HG03108 (cell line): ENCODE measurements around the gene PLA2G4D.

ENCODE experiments used
- ATAC-seq: cut with Tn5 transposase; IDR thresholded peaks from one replicate; pipeline ENCODE4 v1.9.1; 2021; ENCODE audit warnings: moderate library complexity; ENCODE audit not compliant: unreplicated experiment

The PLA2G4D gene

GRCh38 chr15:42058791-42059190 lies 35.6 kb downstream of the PLA2G4D start:
- no peak for ATAC-seq

DNA sequence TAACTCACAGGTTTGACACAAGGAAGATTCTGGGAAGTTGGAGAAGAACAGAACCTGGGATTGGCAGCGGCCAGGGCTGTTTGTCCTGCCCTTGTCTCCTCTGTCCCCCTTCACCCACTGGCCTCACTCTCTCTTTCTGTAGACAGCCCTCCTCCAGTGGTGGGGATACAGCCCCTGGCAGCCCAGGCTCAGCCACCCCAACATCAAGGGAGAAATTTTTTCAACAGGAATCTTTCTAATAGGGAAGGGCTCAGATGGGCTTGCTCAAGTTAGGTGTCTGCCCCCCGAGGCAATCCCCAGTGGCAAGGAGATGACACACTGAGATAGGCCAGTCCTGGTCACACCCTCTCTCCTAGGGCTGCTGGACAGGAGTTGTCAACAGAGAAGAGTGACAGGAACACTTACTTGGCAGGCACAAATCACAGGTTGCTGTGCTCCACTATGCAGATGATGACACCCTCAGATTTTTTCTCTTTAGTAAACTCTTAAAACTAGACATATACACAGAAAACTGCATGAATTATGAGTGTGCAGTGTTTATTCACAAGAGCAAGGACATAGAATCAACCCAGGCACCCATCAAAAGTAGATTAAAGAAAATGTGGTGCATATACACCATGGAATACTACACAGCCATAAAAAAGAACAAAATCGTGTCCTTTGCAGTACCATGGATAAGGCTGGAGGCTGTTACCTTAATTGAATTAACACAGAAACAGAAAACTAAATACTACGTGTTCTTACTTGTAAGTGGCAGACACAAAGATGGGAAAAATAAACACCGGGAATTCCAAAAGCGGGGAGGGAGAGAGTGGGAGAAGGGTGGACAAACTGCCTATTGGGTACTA lies 36.3 kb downstream of the PLA2G4D start:
- no peak for ATAC-seq

DNA sequence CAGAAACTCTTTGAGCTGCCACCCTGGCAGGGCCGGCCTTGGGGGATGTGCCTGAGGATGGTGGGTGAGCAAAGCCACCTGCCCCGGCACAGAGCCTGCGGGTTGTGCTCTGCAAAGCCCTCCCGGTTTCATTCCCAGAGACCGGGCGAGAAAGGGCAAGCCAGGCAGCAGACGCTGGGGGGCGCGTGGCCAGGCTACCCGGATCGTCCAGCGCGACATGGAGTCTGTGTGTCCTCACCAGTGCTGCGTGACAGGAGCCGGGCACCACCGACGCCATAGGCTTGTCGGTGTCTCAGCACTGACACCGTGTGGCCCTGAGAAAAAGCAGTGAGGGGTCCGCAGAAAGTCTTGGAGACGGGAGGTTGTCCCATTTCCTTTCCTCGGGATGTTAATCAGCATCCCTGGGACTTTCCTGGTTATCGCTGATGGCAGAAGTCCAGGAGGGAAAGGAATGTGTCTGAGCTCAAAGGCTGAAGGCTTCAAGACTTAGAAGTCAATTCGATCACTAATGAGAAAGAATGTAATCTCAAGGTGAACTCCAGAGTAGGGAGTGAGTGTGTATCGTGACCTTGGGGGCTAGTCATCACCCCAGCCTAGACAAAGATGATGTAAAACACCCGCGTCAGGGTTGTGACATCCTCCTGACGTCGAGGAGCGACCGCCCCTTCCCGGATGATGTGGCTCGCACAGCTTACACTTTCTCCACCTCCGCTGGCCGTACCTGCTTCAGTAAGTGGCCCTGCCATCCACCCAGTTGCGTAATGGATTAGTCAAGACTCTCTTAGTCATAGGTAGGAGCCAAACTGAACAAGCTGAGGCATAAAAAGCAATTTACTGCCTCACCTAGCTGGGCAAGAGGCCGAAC lies 37.2 kb downstream of the PLA2G4D start:
- ATAC-seq: peak; percentile 56

GRCh38 chr15:42053914-42054313 lies 40.4 kb downstream of the PLA2G4D start:
- ATAC-seq: no peak

DNA sequence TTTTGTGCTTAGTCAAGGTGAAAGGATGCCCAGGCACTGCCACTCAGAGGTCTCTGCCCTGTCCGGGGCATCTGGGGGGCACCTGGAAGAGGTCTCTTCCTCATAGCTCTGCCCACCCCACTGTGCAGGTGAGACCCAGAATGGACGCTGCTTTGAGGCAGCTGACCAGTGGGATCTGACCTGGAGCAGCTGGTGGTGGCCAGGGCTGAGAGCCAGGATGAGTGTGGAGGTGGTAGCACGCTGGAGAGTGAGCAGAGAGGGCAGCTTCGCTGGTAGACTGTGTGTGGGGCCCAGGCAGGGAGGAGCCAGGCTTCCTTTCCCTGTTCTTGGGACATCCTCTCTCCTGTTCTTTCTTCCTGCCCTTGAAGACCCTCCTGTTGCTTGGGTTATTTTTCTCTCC lies 41.4 kb downstream of the PLA2G4D start:
- no peak for ATAC-seq

DNA sequence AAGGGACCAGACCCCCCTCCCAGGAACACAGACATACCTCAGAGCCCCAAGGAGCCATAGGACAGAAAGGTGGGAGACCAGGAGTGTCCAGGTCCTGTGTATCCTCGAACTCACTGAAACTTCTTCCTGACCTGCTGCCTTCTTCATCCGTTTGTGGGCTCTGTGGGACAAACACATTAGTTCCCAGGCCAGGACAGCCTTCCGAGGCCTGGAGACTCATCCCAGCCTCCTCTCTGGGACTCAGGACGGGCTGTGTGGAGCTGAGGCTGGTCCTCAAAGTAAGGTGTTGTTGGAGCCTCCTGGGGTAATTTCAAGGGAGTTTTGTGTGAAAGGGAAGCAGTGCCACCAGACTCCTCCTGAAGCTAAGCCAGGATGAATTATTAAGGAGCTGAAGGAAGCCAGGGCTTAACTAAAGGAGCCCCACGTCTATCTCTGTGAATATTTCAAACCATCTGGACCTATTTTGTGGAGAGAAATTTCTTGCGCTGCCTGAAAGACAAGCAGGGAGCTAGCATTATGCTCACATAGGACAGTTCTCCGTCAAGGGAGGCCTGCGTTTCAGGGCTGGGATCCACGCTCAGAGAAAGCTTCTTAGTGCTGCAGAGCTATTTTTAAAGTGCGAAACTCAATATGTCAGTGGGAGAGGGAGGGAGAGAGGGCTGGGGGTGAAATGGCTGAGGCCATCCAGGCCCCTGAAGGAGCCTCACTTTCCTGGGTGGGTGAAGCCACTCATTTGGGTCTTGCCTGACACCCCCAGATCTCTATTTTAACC lies 43.7 kb downstream of the PLA2G4D start:
- no peak for ATAC-seq

- no peak for ATAC-seq
These were observed 45.6 kb downstream of the PLA2G4D start for GRCh38 chr15:42048821-42049200.

GRCh38 chr15:42048080-42048820 lies 46.1 kb downstream of the PLA2G4D start:
- no peak for ATAC-seq

GRCh38 chr15:42046597-42046996 lies 47.8 kb downstream of the PLA2G4D start:
- no peak for ATAC-seq

GRCh38 chr15:42045211-42045615 lies 49.1 kb downstream of the PLA2G4D start:
- no peak for ATAC-seq

DNA sequence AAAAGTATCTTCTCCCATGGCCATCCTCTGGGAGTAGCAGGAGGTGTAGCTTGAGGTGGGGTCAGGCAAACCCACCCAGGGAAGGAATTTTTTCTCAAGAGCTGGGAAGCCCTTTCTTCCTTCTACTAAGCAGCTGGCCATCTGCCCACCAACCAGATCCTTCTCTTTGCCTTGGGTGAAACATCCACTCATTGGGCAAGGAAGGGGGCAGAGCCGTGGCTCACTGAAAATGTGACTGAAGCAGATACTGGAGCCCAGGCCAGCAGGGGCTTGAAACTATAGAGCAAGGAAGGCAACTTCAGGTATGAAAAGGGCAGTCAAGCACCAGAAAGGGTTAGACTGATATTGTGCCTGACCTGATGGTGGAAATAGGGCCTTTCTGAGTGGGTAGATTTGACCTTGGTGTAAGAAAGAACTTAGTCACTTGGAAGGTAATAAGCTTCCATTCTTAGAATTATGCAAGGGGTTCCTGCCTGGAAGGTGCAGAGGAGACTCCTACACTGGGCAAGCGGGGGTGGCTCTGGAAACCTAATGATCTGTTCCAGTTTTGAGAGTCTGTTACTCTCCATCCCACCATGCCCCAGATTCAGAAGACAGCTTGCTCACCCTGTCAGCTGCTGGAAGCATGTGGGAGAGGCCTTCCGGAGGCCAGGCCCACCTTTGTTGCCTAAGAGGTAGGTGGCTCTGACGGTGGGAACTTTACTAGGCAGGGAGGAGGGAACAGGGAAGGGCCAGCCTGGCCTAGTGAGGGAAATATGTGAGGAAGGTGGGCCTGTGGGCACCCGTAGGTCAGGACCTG lies 51.6 kb downstream of the PLA2G4D start:
- no peak for ATAC-seq

- no peak for ATAC-seq
These were observed 56.0 kb downstream of the PLA2G4D start for GRCh38 chr15:42038401-42038800.

GRCh38 chr15:42037656-42038055 lies 56.7 kb downstream of the PLA2G4D start:
- ATAC-seq: no peak

DNA sequence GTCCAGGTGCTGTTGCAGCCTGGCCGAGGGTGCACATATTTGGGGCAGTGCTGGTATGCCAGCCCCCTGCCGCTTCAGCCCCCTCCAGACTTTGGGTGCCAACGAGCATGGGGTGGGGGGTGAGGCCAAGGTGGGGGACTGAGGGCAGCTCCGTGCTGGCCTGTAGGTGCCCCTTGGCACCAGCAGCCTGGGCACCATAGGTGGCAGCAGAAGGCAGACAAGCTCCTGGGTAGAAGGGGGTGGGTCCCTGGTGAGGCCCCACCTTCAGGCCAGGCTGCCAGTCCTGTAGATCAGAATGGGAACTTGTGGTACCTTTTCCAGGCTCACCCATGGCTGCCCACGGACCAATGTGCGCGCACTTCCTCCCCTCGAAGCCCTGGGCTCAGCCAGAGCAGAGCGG lies 57.4 kb downstream of the PLA2G4D start:
- no peak for ATAC-seq

DNA sequence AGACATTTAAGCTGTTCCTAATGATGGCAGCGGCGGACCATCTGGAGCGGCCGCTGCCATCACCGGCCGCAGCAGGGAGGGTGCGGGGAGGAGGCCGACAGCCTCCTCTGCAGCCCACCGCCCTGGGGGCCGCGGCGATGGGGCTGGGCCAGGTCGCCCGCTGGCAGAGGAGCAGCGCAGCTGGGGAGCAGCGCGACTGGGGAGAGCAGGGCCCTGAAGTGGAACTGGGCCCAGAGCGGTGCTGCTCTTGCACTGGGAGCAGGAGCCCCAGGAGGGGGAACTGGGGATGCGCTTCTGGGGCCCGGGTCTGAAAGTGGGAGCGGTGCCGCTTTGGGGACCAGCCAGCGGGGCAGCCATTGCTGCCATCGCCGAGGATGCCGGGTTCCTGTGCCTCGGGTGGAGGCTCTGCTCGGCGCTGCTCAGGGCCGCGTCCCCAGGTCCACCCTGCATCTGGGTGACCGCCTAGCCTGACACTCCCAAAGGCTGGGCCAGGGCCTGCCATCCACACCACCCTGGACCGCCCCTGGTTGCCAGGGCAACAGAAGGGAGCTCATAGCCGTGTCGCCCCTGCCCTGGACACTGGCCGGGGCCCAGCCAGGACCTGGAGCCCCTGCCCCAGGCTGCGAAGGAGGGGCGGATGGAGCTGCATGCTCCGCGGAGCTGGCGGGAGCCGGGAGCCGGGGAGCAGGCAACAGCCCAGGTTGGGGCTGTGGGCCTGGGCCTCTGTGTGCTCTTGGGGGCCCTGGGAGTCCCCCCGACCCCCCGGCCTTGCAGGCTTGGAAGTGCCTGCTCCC lies 58.1 kb downstream of the PLA2G4D start:
- ATAC-seq: no peak

DNA sequence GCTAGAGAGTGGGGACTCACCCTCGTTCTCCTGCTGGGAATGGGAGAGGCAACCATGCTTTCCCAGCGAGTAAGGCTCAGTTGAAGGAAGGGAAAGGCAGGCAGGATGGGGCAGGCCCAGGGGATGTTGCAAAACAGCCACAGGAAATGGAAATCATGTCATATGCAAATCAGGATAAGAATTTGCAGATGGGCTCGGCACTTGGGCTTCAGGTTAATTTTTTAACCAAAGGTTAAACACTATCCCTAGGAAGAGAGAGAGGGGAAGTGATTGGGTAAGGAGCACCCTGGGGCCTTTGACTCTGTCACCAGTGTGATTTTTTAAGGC lies 59.0 kb downstream of the PLA2G4D start:
- ATAC-seq: peak; percentile 59

- no peak for ATAC-seq
These were observed 59.5 kb downstream of the PLA2G4D start for GRCh38 chr15:42034628-42035434.

GRCh38 chr15:42033214-42033873 lies 61.0 kb downstream of the PLA2G4D start:
- ATAC-seq: no peak
